ENCODE results near the gene PCTP. TPM values are rescaled to one million over a fixed set of nuclear protein-coding genes. Genes with fewer than 3 reads are reported as not detected.
A peak's percentile ranks its signal among the peaks of the same experiment; 100 is the strongest.

Gene PCTP
- total RNA-seq (1 to 10 TPM; 8.4 to 8.5 TPM), polyA plus RNA-seq (3.5 TPM)

DNA sequence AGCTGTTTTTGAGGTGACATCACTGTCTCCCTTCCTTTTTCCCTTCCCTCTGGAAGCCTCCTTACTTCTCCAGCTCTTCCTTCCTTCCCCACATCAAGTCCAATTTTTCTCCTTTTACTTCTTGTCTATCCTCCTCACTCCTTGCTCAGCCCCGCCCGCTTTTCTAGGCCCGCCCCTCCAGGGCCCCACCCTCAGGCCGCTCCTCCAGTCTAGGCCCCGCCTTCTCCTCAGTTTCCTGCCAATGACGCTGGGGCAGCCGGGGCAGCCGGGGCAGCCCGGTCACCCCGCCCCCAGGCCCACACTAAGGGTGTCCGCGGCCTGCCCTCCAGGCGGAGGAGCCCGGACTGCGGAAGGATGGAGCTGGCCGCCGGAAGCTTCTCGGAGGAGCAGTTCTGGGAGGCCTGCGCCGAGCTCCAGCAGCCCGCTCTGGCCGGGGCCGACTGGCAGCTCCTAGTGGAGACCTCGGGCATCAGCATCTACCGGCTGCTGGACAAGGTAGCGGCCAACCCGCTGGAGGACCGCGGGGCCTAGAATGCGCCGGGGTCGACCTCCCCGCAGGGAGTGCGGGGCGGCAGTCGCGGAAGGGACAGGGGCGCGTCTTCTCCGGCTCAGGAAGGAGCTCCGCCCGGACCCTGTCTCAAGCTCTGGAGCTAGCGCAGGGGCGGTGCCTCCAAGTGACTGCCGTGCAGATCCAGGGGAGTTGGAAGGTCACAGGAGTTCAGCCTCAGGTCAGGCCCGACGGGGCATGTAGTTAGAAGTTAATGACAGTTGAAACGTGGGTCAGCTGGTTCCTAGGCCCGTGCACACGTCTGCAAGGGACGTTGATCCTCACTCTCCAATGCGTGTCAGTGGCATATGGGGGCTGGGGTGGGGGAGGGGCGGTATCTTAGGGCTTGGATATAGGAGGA, at the start of gene PCTP:
PCTP (plus strand) TSS at position 302 of the 908 bp plus-strand sequence; CDS start at position 355, 53 bp downstream.
- Mint-ChIP-seq H3K4me3 (peak within 1 kb of the TSS; percentile 72 to 93 (median 85)), H3K27ac (peak within 1 kb of the TSS; percentile 44 to 92 (median 74)), H3K4me1 (peaks cover 20 to 29% (median 23%) of the 10 kb centered on the region in 3 donors), H3K9me3 (no peaks in the 10 kb centered on the region), H3K27me3 (peaks cover 0 to 23% of the 10 kb centered on the region in 2 donors), H3K36me3 (peaks cover 0 to 2% (median 0%) of the 10 kb centered on the region in 3 donors)
- H3K36me3 ChIP-seq (ENCODE audit: insufficient read depth, low read length), result no peaks in the 10 kb centered on the region
- POLR2A ChIA-PET, result no interaction called here
- CTCF ChIA-PET, result interaction anchor here (0.7 to 1.2 kb wide), 4 partner anchors 9 to 18 kb away, joined by 3 to 6 read pairs (median 3); no protein-coding TSS in a partner anchor
- peak within 1 kb of the TSS; percentile 65 for H3K4me3 ChIP-seq (ENCODE audit: low read length)
- peak within 1 kb of the TSS; percentile 57 for H3K27ac ChIP-seq (ENCODE audit: low read depth, low read length)
- peak; percentile 60 to 80 (median 69) for DNase-seq
- no peaks in the 10 kb centered on the region for H3K4me1 ChIP-seq (ENCODE audit: insufficient read depth, low read length)
- no peaks in the 10 kb centered on the region for H3K9me3 ChIP-seq (ENCODE audit: low read length)
- no peaks in the 10 kb centered on the region for H3K27me3 ChIP-seq (ENCODE audit: insufficient read depth, low read length, poor library complexity, severe bottlenecking)

- ChIA-PET CTCF (no interaction called here), POLR2A (no interaction called here)
- peaks cover 17 to 30% of the 10 kb centered on the region in 2 donors for H3K27me3 Mint-ChIP-seq
- H3K27ac ChIP-seq (ENCODE audit: low read depth, low read length), result no peak overlapping the region
- DNase-seq, result no peak
- H3K9me3 Mint-ChIP-seq, result peaks cover 0 to 3% (median 2%) of the 10 kb centered on the region in 5 donors
- no peaks in the 10 kb centered on the region for H3K4me1 ChIP-seq (ENCODE audit: insufficient read depth, low read length)
- H3K27ac Mint-ChIP-seq, result no peak overlapping the region
- H3K36me3 Mint-ChIP-seq, result no peaks in the 10 kb centered on the region
- no peaks in the 10 kb centered on the region for H3K27me3 ChIP-seq (ENCODE audit: insufficient read depth, low read length, poor library complexity, severe bottlenecking)
- no peak overlapping the region for H3K4me3 ChIP-seq (ENCODE audit: low read length)
- no peaks in the 10 kb centered on the region for H3K36me3 ChIP-seq (ENCODE audit: insufficient read depth, low read length)
- no peaks in the 10 kb centered on the region for H3K9me3 ChIP-seq (ENCODE audit: low read length)
- no peaks in the 10 kb centered on the region for H3K4me1 Mint-ChIP-seq
- no peak overlapping the region for H3K4me3 Mint-ChIP-seq
Observed at GRCh38 chr17:55702150-55702549, 48.7 kb upstream of the PCTP start.

DNA sequence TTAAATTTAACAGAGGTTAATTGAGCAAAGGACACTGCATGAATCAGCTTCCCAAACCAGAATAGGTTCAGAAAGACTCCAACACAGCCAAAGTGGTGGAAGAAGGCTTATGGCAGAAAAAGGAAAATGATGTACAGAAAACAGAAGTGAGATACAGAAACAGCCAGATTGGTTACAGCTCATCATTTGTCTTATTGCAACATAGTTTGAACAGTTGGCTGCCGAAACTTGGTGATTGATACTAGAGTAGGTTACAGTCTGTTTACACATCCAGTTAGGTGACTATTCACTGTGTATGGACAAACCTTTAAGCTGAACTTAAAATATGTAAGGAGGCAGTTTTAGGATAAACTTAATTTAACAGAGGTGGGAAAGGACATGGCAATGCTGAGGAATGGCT, 46.5 kb upstream of the PCTP start:
- Histone ChIP-seq H3K4me3 (ENCODE audit: low read length) (no peak overlapping the region), H3K27me3 (ENCODE audit: insufficient read depth, low read length, poor library complexity, severe bottlenecking) (no peaks in the 10 kb centered on the region), H3K36me3 (ENCODE audit: insufficient read depth, low read length) (no peaks in the 10 kb centered on the region), H3K4me1 (ENCODE audit: insufficient read depth, low read length) (no peaks in the 10 kb centered on the region), H3K27ac (ENCODE audit: low read depth, low read length) (no peak overlapping the region), H3K9me3 (ENCODE audit: low read length) (no peaks in the 10 kb centered on the region)
- Mint-ChIP-seq H3K4me3 (no peak overlapping the region), H3K36me3 (no peaks in the 10 kb centered on the region), H3K4me1 (no peaks in the 10 kb centered on the region), H3K9me3 (peaks cover 0 to 3% (median 2%) of the 10 kb centered on the region in 5 donors), H3K27ac (no peak overlapping the region), H3K27me3 (peaks cover 13 to 35% of the 10 kb centered on the region in 2 donors)
- ChIA-PET CTCF (interaction anchor here (0.8 kb wide), 1 partner anchor 13 kb away, joined by 3 read pairs; no protein-coding TSS in a partner anchor), POLR2A (no interaction called here)
- no peak for DNase-seq

- H3K27me3 Mint-ChIP-seq, result peaks cover 11 to 28% of the 10 kb centered on the region in 2 donors
- DNase-seq, result no peak
- H3K9me3 ChIP-seq (ENCODE audit: low read length), result no peaks in the 10 kb centered on the region
- H3K9me3 Mint-ChIP-seq, result peaks cover 0 to 3% (median 2%) of the 10 kb centered on the region in 5 donors
- H3K27ac ChIP-seq (ENCODE audit: low read depth, low read length), result no peak overlapping the region
- no peaks in the 10 kb centered on the region for H3K36me3 Mint-ChIP-seq
- ChIA-PET CTCF (no interaction called here), POLR2A (no interaction called here)
- H3K4me1 Mint-ChIP-seq, result no peaks in the 10 kb centered on the region
- no peak overlapping the region for H3K4me3 Mint-ChIP-seq
- H3K4me3 ChIP-seq (ENCODE audit: low read length), result no peak overlapping the region
- no peaks in the 10 kb centered on the region for H3K4me1 ChIP-seq (ENCODE audit: insufficient read depth, low read length)
- H3K36me3 ChIP-seq (ENCODE audit: insufficient read depth, low read length), result no peaks in the 10 kb centered on the region
- H3K27ac Mint-ChIP-seq, result no peak overlapping the region
- H3K27me3 ChIP-seq (ENCODE audit: insufficient read depth, low read length, poor library complexity, severe bottlenecking), result no peaks in the 10 kb centered on the region
Observed at GRCh38 chr17:55705847-55706246, 45.0 kb upstream of the PCTP start.

DNA sequence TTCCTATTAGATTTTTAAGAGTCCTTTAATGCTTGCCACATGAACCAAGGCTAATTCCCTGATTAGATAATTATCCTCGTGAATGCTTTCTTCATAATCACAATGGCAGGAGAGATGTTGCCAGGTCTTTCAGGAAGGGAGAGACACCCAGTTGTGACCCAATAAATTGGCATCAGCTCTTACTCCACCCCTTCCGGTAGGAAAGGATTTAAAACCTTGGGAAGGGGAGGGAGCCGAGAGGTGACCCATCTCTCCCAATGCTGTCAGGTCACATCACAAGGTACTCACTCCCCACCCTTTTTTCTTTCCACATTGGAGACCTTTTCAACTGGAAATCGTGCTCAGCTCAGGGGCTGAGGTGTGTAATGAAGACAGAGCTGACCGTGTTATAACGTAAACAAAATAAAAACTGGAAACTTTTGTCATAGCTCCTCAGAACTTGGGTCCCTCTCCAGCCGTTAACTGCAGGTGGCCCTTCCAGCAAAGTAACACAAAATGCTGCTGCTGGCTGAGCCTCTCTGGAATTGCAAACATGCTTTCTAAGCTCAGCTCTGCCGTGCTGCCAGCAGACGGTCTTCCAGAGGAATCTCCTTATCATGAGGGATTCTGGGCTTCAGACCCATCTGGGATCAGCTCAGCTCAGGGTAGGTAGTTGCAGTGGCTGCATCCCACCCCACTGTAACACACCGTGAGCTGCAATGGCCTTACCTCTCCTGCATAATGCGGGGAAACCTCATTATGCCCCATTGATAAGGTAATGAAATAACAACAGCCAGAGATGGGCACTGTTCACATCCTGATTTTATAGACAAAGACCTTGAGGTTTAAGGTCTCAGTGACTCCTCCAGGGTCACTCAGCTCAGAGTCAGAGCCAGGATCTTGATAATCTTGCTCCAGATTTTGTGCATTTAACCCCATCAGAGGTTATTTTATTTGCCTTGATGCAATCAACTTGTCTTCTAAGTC, 43.8 kb upstream of the PCTP start:
- Mint-ChIP-seq H3K27ac (no peak overlapping the region), H3K4me1 (no peaks in the 10 kb centered on the region), H3K4me3 (no peak overlapping the region), H3K36me3 (no peaks in the 10 kb centered on the region), H3K9me3 (peaks cover 0 to 2% (median 0%) of the 10 kb centered on the region in 5 donors), H3K27me3 (peaks cover 8 to 25% of the 10 kb centered on the region in 2 donors)
- Histone ChIP-seq H3K9me3 (ENCODE audit: low read length) (no peaks in the 10 kb centered on the region), H3K4me3 (ENCODE audit: low read length) (no peak overlapping the region), H3K36me3 (ENCODE audit: insufficient read depth, low read length) (no peaks in the 10 kb centered on the region), H3K27ac (ENCODE audit: low read depth, low read length) (no peak overlapping the region), H3K4me1 (ENCODE audit: insufficient read depth, low read length) (no peaks in the 10 kb centered on the region), H3K27me3 (ENCODE audit: insufficient read depth, low read length, poor library complexity, severe bottlenecking) (no peaks in the 10 kb centered on the region)
- CTCF ChIA-PET, result no interaction called here
- POLR2A ChIA-PET, result no interaction called here
- no peak for DNase-seq

DNA sequence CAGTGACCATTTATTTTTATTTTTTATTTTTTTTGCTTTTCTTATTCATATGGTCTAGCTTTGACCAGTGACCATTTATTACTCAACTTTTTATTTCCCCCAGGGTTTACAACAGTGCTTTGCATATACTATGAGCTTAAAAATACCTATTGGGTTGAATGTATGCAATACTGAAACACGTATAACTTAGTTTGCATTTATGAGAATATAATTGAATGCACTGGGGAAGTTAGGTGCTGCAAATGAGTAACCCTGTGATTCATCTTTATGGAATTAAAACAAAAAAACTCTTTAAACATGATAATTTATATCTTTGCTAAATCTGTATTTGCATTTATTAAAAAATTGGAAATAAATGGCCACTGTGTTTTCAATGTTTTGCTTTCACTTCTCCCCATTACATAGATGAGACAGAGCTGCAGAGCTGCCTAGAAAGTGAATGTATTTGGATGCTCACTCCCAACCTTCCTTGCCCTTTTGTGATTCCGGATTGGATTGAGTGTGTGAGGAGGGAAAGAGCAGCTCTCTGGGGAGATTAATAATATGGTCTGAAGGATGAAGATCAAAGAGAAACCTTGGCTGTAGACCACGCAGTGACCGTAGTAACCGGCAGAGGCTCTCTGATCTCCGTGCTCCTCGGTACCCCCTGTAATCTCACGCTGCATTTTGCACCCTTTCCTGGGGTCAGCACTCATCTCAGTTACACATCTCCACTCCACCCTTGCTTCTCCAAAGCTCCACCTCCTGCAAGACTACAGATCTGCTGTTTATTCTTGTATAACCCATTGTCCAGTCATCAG, 42.5 kb upstream of the PCTP start:
- Histone ChIP-seq H3K9me3 (ENCODE audit: low read length) (no peaks in the 10 kb centered on the region), H3K4me1 (ENCODE audit: insufficient read depth, low read length) (no peaks in the 10 kb centered on the region), H3K27ac (ENCODE audit: low read depth, low read length) (no peak overlapping the region), H3K4me3 (ENCODE audit: low read length) (no peak overlapping the region), H3K36me3 (ENCODE audit: insufficient read depth, low read length) (no peaks in the 10 kb centered on the region), H3K27me3 (ENCODE audit: insufficient read depth, low read length, poor library complexity, severe bottlenecking) (no peaks in the 10 kb centered on the region)
- Mint-ChIP-seq H3K36me3 (no peaks in the 10 kb centered on the region), H3K9me3 (no peaks in the 10 kb centered on the region), H3K4me3 (no peak overlapping the region), H3K4me1 (no peaks in the 10 kb centered on the region), H3K27ac (no peak overlapping the region), H3K27me3 (peaks cover 6 to 21% of the 10 kb centered on the region in 2 donors)
- no peak for DNase-seq
- POLR2A ChIA-PET, result no interaction called here
- CTCF ChIA-PET, result no interaction called here

DNA sequence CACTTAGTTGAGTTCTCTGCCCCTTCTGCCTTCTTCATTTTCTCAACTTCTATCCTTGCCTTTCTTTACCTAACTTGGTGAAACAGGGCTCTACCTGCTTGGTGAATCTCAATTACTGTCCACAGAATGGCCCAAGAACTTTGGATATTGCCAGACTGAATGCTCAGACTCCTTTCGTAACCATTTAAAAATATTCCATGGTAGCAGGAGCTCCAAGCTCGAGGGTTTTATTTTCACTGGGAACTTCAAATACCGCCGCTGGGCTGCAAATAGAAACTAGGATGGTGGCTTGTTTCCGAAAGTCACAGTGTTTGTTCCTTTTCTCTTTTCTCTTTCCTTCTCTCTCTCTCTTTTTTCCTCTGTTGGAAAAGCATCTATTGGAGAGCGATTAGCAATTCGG, 41.4 kb upstream of the PCTP start:
- DNase-seq, result no peak
- no peaks in the 10 kb centered on the region for H3K36me3 Mint-ChIP-seq
- H3K27me3 Mint-ChIP-seq, result peaks cover 2 to 25% of the 10 kb centered on the region in 2 donors
- H3K4me1 Mint-ChIP-seq, result no peaks in the 10 kb centered on the region
- H3K4me3 Mint-ChIP-seq, result no peak overlapping the region
- Histone ChIP-seq H3K27me3 (ENCODE audit: insufficient read depth, low read length, poor library complexity, severe bottlenecking) (no peaks in the 10 kb centered on the region), H3K27ac (ENCODE audit: low read depth, low read length) (no peak overlapping the region), H3K4me1 (ENCODE audit: insufficient read depth, low read length) (no peaks in the 10 kb centered on the region), H3K36me3 (ENCODE audit: insufficient read depth, low read length) (no peaks in the 10 kb centered on the region), H3K9me3 (ENCODE audit: low read length) (no peaks in the 10 kb centered on the region), H3K4me3 (ENCODE audit: low read length) (no peak overlapping the region)
- no peak overlapping the region for H3K27ac Mint-ChIP-seq
- ChIA-PET POLR2A (no interaction called here), CTCF (no interaction called here)
- no peaks in the 10 kb centered on the region for H3K9me3 Mint-ChIP-seq
